NCI-H128 (cell line): Measurements from ENCODE around the gene CLK4.

ENCODE experiments used
- DNase-seq: peaks from one replicate; lab custom pipeline; 2025; ENCODE audit not compliant: unreplicated experiment; lab: John Stamatoyannopoulos, UW

CLK4 gene

DNA sequence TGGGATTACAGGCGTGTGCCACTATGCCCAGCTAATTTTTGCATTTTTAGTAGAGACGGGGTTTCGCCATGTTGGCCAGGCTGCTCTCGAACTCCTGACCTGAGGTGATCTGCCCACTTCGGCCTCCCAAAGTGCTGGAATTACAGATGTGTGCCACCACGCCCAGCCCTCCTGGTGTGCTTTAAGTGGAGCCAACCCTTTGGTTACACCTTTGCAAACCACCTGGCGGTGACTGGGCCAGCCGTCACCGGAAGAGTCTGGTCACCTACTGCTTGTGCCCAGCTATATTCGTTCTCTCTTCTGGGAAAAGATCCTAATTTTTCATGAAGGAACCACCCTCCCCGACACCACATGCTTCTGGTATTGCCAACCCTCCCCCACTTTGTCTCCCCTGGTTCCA, 72.5 kb downstream of the CLK4 start:
- no peak for DNase-seq

GRCh38 chr5:178553517-178553916, 73.3 kb downstream of the CLK4 start:
- no peak for DNase-seq
